Karpas-422 (cell line): ENCODE data around the gene JAGN1. TPM values are rescaled to one million over a fixed set of nuclear protein-coding genes. Genes with fewer than 3 reads are reported as not detected.
"Not testable (repeated sequence)": the region's sequence is repeated elsewhere in the genome, so short reads cannot be mapped to it uniquely, and the experiment has no call there.

Experiments
- DNase-seq: peaks from one replicate; pipeline ENCODE4 v3.0.0-alpha.2; 2015
- H2AFZ ChIP-seq: fragments of 200-600 bp; sonication (generic); 2 replicates; pipeline ENCODE4 v1.6.1; 2014; ENCODE audit warnings: antibody characterized with exemption, low read length, mixed read lengths
- H3K27ac ChIP-seq: fragments of 200-600 bp; sonication (generic); 2 replicates; pipeline ENCODE4 v1.5.1; 2014; ENCODE audit warnings: mild to moderate bottlenecking, low read length, moderate library complexity
- H3K27me3 ChIP-seq: fragments of 200-600 bp; sonication (generic); 2 replicates; pipeline ENCODE4 v1.6.1; 2014; ENCODE audit warnings: low read length, mixed read lengths
- H3K36me3 ChIP-seq: fragments of 200-600 bp; sonication (generic); 2 replicates; pipeline ENCODE4 v1.6.1; 2014; ENCODE audit warnings: low read length, mixed read lengths; ENCODE audit not compliant: insufficient read depth
- H3K4me1 ChIP-seq: fragments of 200-600 bp; sonication (generic); 2 replicates; pipeline ENCODE4 v1.6.1; 2014; ENCODE audit warnings: mild to moderate bottlenecking, low read length, mixed read lengths
- H3K4me2 ChIP-seq: fragments of 200-600 bp; sonication (generic); 2 replicates; pipeline ENCODE4 v1.6.1; 2014; ENCODE audit warnings: low read length, low read depth, mild to moderate bottlenecking; ENCODE audit not compliant: poor library complexity, severe bottlenecking
- H3K4me3 ChIP-seq: fragments of 200-600 bp; sonication (generic); 2 replicates; pipeline ENCODE4 v1.5.1; 2014; ENCODE audit warnings: mild to moderate bottlenecking, antibody characterized with exemption, low read length, mixed read lengths
- H3K79me2 ChIP-seq: fragments of 200-600 bp; sonication (generic); 2 replicates; pipeline ENCODE4 v1.6.1; 2014; ENCODE audit warnings: mild to moderate bottlenecking, low read length, mixed read lengths
- H3K9ac ChIP-seq: fragments of 200-600 bp; sonication (generic); 2 replicates; pipeline ENCODE4 v1.6.0; 2014; ENCODE audit warnings: low read length
- H3K9me2 ChIP-seq: fragments of 200-600 bp; sonication (generic), shearing (Covaris generic); replicated peaks from 2 replicates; pipeline ENCODE4 v1.6.0; 2014; ENCODE audit warnings: mild to moderate bottlenecking, low read length, moderate library complexity; ENCODE audit not compliant: insufficient read depth
- H3K9me3 ChIP-seq: fragments of 300-700, 200-600 bp; sonication (generic); 2 replicates; pipeline ENCODE4 v1.6.1; 2014; ENCODE audit warnings: low read length, mixed read lengths
- H4K20me1 ChIP-seq: fragments of 200-600 bp; sonication (generic); 2 replicates; pipeline ENCODE4 v1.6.1; 2014; ENCODE audit warnings: mild to moderate bottlenecking, antibody characterized with exemption, low read length, low read depth; ENCODE audit not compliant: insufficient read depth
- total RNA-seq: library from RNA; depleted of rRNA; stranded (reverse); fragments of >200 nt; shearing (Covaris generic); gene quantifications from 2 replicates; pipeline ENCODE4 v1.2.3, GENCODE V29; 2014; ENCODE audit warnings: low replicate concordance

Gene JAGN1
- total RNA-seq, 1 experiment from 2014 or later = 39.2 TPM

DNA sequence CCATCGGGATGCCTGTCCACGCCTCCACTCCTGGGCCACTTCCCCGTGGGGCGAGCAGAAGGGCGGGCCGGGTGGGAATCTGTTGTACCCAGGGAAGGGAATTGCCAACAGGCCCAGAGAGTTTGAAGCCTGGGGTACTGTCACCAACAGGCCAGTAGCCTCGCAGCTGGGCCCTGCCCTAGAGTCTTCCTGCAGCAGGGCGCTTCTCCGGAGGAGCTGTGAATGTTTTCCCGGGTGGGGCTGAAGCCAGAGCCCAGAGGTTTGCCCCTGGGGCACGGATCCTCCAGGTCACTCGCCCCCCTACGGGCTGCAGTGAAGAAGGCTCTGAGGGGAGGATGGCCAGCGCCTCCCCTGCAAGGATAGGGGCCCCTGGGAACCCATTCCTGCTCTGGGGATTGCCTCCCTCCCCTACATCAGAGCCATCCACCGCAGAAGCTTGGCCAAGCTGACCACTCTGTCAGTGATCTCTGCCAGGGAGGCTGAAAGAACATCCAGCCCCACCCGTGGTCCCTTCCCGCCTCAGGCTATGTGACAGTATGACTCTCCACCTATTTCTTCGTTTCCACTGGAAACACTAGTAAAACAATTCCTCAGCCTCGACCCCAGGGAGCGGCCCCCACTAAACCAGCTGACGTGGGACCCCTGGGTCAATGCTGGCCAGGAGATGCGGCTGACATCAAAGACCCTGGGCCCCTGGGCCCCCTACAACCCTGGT is 27.2 kb upstream of the JAGN1 start:
- H3K27ac ChIP-seq = no peak overlapping the region
- H4K20me1 ChIP-seq = no peaks in the 10 kb centered on the region
- no peak overlapping the region for H2AFZ ChIP-seq

DNA sequence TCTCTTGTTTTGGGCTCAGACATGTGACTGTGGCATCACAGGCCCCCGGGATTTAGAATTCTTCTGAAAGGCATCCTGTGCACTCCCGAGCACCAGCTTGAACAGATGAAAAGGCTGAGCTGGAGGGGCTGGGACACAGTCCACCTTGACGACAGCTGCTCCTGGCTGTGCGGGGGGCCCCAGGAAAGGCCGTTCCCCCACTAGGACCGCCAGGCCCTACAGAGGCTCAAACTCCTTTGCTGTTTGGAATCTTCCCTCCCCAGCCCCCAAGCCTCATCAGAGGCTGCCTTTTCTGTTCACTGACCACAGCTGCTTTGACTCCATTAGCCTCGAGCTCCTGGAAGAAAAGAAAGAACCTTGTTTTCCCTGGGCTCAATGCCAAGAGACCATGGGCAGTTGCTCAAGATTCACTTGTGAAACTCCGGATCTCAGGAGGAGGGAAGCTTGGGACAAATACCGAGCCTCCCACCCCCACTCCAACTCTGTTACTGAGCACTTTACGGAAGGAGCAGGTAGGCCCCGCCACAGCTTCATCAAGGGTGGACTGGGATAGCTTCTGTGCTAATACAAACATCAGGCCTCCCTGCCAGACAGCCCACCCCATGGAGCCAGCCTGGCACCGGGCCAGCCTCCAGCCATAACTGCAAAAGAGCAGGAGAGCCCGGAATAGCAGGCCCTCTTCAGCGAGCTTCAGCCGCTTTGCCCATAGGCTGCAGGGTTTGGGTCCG is 26.0 kb upstream of the JAGN1 start:
- H3K79me2 ChIP-seq = no peaks in the 10 kb centered on the region
- no peaks in the 10 kb centered on the region for H4K20me1 ChIP-seq
- H3K36me3 ChIP-seq = no peaks in the 10 kb centered on the region
- no peaks in the 10 kb centered on the region for H3K27me3 ChIP-seq
- no peak overlapping the region for H3K4me2 ChIP-seq
- no peaks in the 10 kb centered on the region for H3K9me2 ChIP-seq
- H2AFZ ChIP-seq = no peak overlapping the region
- H3K27ac ChIP-seq = no peak overlapping the region
- no peaks in the 10 kb centered on the region for H3K4me1 ChIP-seq
- DNase-seq = no peak
- H3K9me3 ChIP-seq = no peaks in the 10 kb centered on the region
- H3K9ac ChIP-seq = no peak overlapping the region
- no peak overlapping the region for H3K4me3 ChIP-seq

More for the DNA sequence above, 27.2 kb upstream of the JAGN1 start:
- H3K9ac ChIP-seq = no peak overlapping the region
- no peaks in the 10 kb centered on the region for H3K27me3 ChIP-seq
- H3K9me3 ChIP-seq = no peaks in the 10 kb centered on the region
- H3K9me2 ChIP-seq = no peaks in the 10 kb centered on the region
- H3K4me2 ChIP-seq = no peak overlapping the region
- H3K4me1 ChIP-seq = no peaks in the 10 kb centered on the region
- H3K79me2 ChIP-seq = no peaks in the 10 kb centered on the region
- H3K36me3 ChIP-seq = no peaks in the 10 kb centered on the region
- no peak for DNase-seq
- H3K4me3 ChIP-seq = no peak overlapping the region

DNA sequence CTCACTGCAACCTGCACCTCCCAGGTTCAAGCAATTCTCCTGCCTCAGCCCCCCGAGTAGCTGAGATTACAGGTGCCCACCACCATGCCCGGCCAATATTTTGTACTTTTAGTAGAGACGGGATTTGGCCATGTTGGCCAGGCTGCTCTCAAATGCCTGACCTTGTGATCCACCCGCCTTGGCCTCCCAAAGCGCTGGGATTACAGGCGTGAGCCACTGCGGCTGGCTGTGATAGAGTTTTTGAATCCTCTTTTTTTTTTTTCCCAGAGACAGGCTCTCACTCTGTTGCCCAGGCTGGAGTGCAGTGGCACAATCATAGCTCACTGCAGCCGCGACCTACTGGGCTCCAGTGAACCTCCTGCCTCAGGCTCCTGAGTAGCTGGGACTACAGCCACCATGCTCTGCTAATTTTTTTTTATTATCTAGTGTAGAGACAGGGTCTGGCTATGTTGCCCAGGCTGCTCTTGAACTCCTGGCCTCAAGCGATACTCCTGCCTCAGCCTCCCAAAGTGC is 25.2 kb upstream of the JAGN1 start:
- H3K27me3 ChIP-seq, H3K27ac ChIP-seq, H3K4me3 ChIP-seq, H3K36me3 ChIP-seq, H3K4me1 ChIP-seq, H3K79me2 ChIP-seq, H3K9me2 ChIP-seq, H3K4me2 ChIP-seq, H2AFZ ChIP-seq, H3K9me3 ChIP-seq, H3K9ac ChIP-seq, DNase-seq, H4K20me1 ChIP-seq: not testable (repeated sequence)

DNA sequence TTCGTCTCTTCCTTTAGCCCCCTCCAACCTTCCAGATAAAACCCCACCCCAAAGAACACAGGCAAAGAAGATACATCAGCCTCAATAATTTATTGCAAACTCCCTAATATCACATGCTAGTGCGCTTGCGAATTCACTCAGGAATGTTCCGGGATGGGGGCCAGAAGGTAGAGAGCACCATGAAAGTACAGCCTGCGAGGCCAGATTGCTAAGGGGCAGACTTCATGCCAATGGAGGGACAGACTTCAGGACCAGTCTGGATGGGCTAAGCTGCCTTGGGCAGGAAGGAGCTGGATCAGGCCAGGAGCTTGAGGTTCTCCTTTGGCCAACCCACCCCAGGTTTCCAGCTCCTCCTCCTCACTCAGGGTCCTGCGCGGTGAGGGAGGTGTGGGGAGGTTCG is 23.8 kb upstream of the JAGN1 start:
- Histone ChIP-seq H3K79me2 (no peaks in the 10 kb centered on the region), H3K4me1 (no peaks in the 10 kb centered on the region), H3K9ac (no peak overlapping the region), H3K4me3 (no peak overlapping the region), H3K9me2 (no peaks in the 10 kb centered on the region), H3K36me3 (no peaks in the 10 kb centered on the region), H4K20me1 (no peaks in the 10 kb centered on the region), H3K9me3 (no peaks in the 10 kb centered on the region), H3K4me2 (no peak overlapping the region), H2AFZ (no peak overlapping the region), H3K27ac (no peak overlapping the region), H3K27me3 (no peaks in the 10 kb centered on the region)
- DNase-seq = no peak

DNA sequence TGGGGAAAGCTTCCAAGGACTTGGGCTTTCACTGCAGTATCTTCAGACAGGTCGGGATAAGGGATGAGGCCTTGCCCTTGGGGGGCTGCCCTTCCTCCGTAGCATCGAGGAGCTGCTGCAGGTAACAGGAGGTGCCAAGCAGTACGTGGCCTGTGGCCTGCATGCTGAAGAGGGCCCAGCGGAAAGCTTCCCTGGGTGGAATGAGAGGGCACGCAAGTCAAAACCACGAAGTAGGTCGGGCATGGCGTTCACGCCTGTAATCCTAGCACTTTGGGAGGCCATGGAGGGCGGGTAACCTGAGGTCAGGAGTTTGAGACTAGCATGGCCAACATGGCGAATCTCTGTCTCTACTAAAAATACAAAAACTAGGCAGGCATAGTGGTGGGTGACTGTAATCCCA is 23.3 kb upstream of the JAGN1 start:
- H3K27me3 ChIP-seq = no peaks in the 10 kb centered on the region
- H3K36me3 ChIP-seq = no peaks in the 10 kb centered on the region
- no peak overlapping the region for H3K4me2 ChIP-seq
- no peaks in the 10 kb centered on the region for H3K4me1 ChIP-seq
- no peak overlapping the region for H3K27ac ChIP-seq
- no peak overlapping the region for H3K9ac ChIP-seq
- DNase-seq = no peak
- H2AFZ ChIP-seq = no peak overlapping the region
- no peaks in the 10 kb centered on the region for H3K79me2 ChIP-seq
- no peaks in the 10 kb centered on the region for H3K9me2 ChIP-seq
- no peaks in the 10 kb centered on the region for H3K9me3 ChIP-seq
- H3K4me3 ChIP-seq = no peak overlapping the region
- H4K20me1 ChIP-seq = no peaks in the 10 kb centered on the region

DNA sequence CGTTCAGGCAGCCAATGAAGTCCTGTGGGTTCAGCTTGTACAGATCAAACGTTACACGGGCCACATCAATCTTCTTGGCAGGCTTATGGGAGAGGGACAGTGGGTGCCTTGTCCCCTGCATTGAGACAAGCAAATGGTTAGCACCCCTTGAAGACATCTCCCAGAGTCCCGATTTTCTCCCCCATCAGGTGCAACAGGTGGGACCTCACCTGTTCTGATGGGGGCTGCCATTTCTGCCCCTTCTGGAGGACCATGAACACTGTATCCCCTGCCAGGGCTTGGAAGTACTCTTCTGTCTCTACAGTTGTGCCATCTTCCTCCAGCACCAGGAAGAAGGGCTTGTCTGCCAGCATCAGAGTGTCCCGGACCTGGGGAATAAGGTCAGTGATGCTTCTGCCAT is 20.5 kb upstream of the JAGN1 start:
- H3K9me3 ChIP-seq = no peaks in the 10 kb centered on the region
- no peak overlapping the region for H3K4me3 ChIP-seq
- no peak for DNase-seq
- H3K4me1 ChIP-seq = no peaks in the 10 kb centered on the region
- H3K9me2 ChIP-seq = no peaks in the 10 kb centered on the region
- H3K4me2 ChIP-seq = no peak overlapping the region
- H3K79me2 ChIP-seq = no peaks in the 10 kb centered on the region
- H4K20me1 ChIP-seq = no peaks in the 10 kb centered on the region
- H3K36me3 ChIP-seq = no peaks in the 10 kb centered on the region
- no peak overlapping the region for H2AFZ ChIP-seq
- no peak overlapping the region for H3K9ac ChIP-seq
- H3K27ac ChIP-seq = no peak overlapping the region
- no peaks in the 10 kb centered on the region for H3K27me3 ChIP-seq

DNA sequence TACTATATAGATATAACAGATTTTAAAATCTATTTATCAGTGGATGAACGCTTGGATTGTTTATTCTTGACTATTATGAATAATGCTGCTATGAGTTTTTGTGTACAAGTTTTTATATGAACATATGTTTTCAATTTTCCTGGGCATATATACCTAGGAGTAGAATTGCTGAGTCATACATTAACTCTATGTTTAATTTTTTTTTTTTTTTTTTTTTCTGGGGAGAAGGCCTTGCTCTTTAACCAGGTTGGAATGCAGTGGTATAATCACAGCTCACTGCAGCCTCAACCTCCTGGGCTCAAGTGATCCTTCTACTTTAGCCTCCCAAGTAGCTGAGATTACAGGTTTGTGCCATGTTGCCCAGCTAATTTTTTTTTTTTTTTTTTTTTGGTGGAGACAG is 19.4 kb upstream of the JAGN1 start:
- H3K4me3 ChIP-seq = no peak overlapping the region
- no peak overlapping the region for H2AFZ ChIP-seq
- no peaks in the 10 kb centered on the region for H4K20me1 ChIP-seq
- H3K27ac ChIP-seq = no peak overlapping the region
- no peak overlapping the region for H3K9ac ChIP-seq
- H3K9me2 ChIP-seq = no peaks in the 10 kb centered on the region
- H3K4me2 ChIP-seq = no peak overlapping the region
- no peaks in the 10 kb centered on the region for H3K9me3 ChIP-seq
- no peaks in the 10 kb centered on the region for H3K79me2 ChIP-seq
- H3K27me3 ChIP-seq = no peaks in the 10 kb centered on the region
- no peak for DNase-seq
- H3K4me1 ChIP-seq = no peaks in the 10 kb centered on the region
- no peaks in the 10 kb centered on the region for H3K36me3 ChIP-seq

DNA sequence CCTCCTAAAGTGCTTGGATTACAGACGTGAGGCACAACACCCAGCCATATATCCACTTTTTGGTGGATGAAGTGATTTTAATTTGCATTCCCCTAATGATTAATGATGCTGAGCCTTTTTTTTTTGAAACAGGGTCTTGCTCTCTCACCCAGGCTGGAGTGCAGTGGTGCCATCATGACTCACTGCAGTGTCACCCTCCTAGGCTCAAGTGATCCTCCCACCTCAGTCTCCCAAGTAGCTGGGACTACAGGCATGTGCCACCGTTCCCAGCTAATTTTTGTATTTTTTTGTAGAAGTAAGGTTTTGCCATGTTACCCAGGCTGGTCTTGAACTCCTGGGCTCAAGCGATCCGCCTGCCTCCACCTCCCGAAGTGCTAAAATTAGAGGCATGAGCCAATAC is 18.3 kb upstream of the JAGN1 start:
- H3K27me3 ChIP-seq, H3K9me3 ChIP-seq, H3K27ac ChIP-seq, H3K4me2 ChIP-seq, H3K9me2 ChIP-seq, H4K20me1 ChIP-seq, H3K4me1 ChIP-seq, DNase-seq, H3K9ac ChIP-seq, H3K36me3 ChIP-seq, H2AFZ ChIP-seq, H3K4me3 ChIP-seq, H3K79me2 ChIP-seq: not testable (repeated sequence)
